Measurements from ENCODE around the gene SAA1.

GRCh38 chr11:18239655-18240054, 26.4 kb upstream of the SAA1 start:
- TF ChIP-seq CTCF (IDR thresholded peaks at IDR 0.05; ENCODE audit: extremely low read depth in 1 of 2, insufficient read depth in 1 of 2, low read depth in 1 of 2, low read length in 2 of 2): no peak
- no peak for TF ChIP-seq MAX (IDR thresholded peaks at IDR 0.05; ENCODE audit: insufficient read depth, insufficient read length)
- no peak for TF ChIP-seq POLR2A (IDR thresholded peaks at IDR 0.05; ENCODE audit: low read depth, low read length)
- TF ChIP-seq EZH2 (IDR thresholded peaks at IDR 0.05; ENCODE audit: borderline replicate concordance, low read depth, low read length, severe bottlenecking): no peak
- TF ChIP-seq POLR2AphosphoS5 (IDR thresholded peaks at IDR 0.05; ENCODE audit: insufficient read depth, low read depth, low read length): no peak
- no peak for TF ChIP-seq MYC (IDR thresholded peaks at IDR 0.05; ENCODE audit: low read depth, low read length)
- TF ChIP-seq GATA2 (IDR thresholded peaks at IDR 0.05; ENCODE audit: insufficient read depth, insufficient read length, low read depth, low read length): no peak
- TF ChIP-seq FOS (IDR thresholded peaks at IDR 0.05; ENCODE audit: borderline replicate concordance, insufficient read depth, low read length): no peak
- TF ChIP-seq JUN (IDR thresholded peaks at IDR 0.05; ENCODE audit: borderline replicate concordance, insufficient read depth, insufficient read length, low read depth): no peak
